ENCODE data around the gene OR52E2.

OR52E2 gene

DNA sequence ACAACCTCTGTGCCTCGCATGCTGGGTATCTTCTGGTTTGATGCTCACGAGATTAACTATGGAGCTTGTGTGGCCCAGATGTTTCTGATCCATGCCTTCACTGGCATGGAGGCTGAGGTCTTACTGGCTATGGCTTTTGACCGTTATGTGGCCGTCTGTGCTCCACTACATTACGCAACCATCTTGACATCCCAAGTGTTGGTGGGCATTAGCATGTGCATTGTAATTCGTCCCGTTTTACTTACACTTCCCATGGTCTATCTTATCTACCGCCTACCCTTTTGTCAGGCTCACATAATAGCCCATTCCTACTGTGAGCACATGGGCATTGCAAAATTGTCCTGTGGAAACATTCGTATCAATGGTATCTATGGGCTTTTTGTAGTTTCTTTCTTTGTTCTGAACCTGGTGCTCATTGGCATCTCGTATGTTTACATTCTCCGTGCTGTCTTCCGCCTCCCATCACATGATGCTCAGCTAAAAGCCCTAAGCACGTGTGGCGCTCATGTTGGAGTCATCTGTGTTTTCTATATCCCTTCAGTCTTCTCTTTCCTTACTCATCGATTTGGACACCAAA is 12.6 kb downstream of the OR52E2 start:
- TF ChIP-seq, protein P1, sequence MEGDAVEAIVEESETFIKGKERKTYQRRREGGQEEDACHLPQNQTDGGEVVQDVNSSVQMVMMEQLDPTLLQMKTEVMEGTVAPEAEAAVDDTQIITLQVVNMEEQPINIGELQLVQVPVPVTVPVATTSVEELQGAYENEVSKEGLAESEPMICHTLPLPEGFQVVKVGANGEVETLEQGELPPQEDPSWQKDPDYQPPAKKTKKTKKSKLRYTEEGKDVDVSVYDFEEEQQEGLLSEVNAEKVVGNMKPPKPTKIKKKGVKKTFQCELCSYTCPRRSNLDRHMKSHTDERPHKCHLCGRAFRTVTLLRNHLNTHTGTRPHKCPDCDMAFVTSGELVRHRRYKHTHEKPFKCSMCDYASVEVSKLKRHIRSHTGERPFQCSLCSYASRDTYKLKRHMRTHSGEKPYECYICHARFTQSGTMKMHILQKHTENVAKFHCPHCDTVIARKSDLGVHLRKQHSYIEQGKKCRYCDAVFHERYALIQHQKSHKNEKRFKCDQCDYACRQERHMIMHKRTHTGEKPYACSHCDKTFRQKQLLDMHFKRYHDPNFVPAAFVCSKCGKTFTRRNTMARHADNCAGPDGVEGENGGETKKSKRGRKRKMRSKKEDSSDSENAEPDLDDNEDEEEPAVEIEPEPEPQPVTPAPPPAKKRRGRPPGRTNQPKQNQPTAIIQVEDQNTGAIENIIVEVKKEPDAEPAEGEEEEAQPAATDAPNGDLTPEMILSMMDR (IDR thresholded peaks at IDR 0.05; ENCODE audit: low read depth, low read length, missing control alignments) = no peak
- no peak for DNase-seq (ENCODE audit: low read depth)

DNA sequence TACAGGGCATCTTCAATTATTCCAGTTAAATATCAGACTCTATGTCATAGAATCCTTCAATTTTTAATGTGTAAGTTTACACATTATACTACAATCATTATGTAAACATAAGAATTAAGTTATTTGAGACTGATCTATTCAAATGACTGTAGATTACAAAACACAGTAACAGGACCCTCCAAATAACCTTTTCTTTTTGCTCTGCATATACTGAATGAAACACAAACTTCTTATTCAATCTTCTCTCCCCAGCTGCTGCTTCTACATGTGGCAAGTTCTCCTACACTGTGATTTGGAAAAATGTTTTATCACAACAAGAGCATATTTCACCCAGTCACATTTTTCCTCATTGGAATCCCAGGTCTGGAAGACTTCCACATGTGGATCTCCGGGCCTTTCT is 13.2 kb downstream of the OR52E2 start, which contains the start of gene OR52J3:
OR52J3 (plus strand) TSS at position 301 of the 400 bp plus-strand sequence; CDS start at position 301, 0 bp downstream.
- TF ChIP-seq, protein P1 (IDR thresholded peaks at IDR 0.05; ENCODE audit: low read depth, low read length, missing control alignments) = no peak
- no peak for DNase-seq (ENCODE audit: low read depth)
- no peak within 1 kb of the TSS for H3K4me3 ChIP-seq (ENCODE audit: low read depth, low read length)

More for the DNA sequence above, 12.6 kb downstream of the OR52E2 start:
- no peak overlapping the region for H3K4me3 ChIP-seq (ENCODE audit: low read depth, low read length)

DNA sequence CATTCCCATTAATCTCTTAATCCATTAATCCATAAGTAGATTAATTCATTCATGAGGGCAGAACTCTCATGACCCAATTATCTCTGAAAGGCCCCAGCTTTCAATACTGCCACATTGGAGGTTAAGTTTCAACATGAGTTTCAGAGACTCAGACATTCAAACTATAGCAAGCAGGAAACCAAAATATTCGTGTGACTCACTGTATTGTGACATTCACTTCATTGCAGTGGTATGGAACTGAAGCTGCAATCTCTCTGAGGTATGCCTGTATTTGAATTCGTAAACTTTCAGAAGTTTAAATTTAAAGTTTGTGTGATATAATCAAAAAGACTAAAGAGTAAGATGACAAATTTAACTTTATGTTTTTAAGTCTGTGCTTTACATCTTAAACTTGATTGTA is 16.0 kb downstream of the OR52E2 start:
- TF ChIP-seq, protein P1 (IDR thresholded peaks at IDR 0.05; ENCODE audit: low read depth, low read length, missing control alignments) = no peak
- H3K4me3 ChIP-seq (ENCODE audit: low read depth, low read length) = no peak overlapping the region
- no peak for DNase-seq (ENCODE audit: low read depth)

DNA sequence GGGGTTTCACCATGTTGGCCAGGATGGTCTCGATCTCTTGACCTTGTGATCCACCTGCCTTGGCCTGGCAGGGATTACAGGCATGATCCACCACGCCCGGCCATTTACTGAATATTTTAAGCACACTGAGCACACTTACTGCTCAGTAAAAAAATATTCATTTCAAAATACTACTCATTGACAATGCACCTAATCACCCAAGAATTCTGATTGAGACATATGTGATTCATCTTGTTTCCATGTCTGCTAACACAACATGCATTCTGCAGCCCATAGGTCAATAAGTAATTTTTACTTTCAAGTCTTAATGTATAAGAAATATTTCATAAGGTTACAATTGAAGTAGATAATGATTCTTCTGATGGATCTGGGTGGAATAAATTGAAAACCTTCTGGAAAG is 17.3 kb downstream of the OR52E2 start:
- no peak for DNase-seq (ENCODE audit: low read depth)
- TF ChIP-seq, protein P1 (IDR thresholded peaks at IDR 0.05; ENCODE audit: low read depth, low read length, missing control alignments) = no peak

DNA sequence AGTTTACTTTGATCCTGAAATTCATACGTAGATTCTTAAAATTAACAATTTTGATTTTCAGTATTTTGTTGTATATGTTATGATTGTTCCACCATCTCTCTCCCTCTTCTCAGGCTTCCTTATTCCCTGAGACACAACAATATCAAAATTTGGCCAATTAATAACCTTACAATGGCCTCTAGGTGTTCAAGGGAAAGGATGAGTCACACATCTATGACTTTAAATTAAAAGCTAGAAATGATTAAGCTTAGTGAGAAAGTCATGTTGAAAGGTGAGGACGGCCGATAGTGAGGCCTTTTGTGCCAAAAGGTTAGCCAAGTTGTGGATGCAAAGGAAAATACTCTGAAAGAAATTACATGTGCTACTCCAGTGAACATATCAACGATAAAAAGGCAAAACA is 18.6 kb downstream of the OR52E2 start:
- H3K4me3 ChIP-seq (ENCODE audit: low read depth, low read length) = no peak overlapping the region
- no peak for DNase-seq (ENCODE audit: low read depth)

More for the DNA sequence above, 17.3 kb downstream of the OR52E2 start:
- no peak overlapping the region for H3K4me3 ChIP-seq (ENCODE audit: low read depth, low read length)

DNA sequence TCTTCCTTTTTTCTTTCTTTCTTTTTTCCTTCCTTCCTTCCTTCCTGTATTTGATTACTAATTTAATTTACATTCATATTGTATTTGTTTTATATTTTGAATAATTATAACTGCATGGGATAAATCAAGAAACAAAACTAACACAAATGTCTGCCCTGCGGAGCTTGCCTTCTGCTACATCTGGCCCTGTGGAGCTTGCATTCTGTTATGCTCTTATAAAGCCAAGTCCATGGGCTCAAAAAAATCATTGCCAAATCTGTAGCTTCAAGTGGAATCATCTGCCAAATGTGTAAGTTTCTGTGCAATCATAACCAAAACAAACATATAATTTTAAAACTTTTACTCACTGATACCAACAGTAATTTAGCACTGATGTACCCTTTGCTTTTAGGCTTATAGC is 21.1 kb downstream of the OR52E2 start:
- H3K4me3 ChIP-seq (ENCODE audit: low read depth, low read length) = no peak overlapping the region
- TF ChIP-seq, protein P1 (IDR thresholded peaks at IDR 0.05; ENCODE audit: low read depth, low read length, missing control alignments) = no peak
- no peak for DNase-seq (ENCODE audit: low read depth)

More for the DNA sequence above, 18.6 kb downstream of the OR52E2 start:
- TF ChIP-seq, protein P1 (IDR thresholded peaks at IDR 0.05; ENCODE audit: low read depth, low read length, missing control alignments) = no peak

DNA sequence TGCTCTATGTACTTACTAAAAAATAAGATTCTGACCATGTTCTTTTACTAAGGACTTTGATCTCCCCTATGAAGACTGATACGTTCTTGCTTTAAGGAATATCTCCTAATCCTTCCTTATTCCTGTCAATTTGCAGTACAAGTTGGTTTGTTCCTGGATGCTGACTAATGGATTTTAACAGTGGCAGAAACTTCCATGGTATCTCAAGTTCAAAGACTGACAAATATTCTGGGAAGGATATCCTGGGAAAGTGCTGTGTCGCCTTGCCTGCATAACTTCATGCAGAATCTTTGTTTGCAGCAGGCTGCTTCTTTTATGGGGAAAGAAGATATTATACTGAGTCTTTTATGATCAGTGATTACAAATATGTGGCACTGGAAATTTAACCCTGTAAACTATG is 21.5 kb downstream of the OR52E2 start:
- no peak overlapping the region for H3K4me3 ChIP-seq (ENCODE audit: low read depth, low read length)
- no peak for DNase-seq (ENCODE audit: low read depth)
- TF ChIP-seq, protein P1 (IDR thresholded peaks at IDR 0.05; ENCODE audit: low read depth, low read length, missing control alignments) = no peak

Measured in GM12864 (cell line).